ENCODE results near the gene CD209.

DNA sequence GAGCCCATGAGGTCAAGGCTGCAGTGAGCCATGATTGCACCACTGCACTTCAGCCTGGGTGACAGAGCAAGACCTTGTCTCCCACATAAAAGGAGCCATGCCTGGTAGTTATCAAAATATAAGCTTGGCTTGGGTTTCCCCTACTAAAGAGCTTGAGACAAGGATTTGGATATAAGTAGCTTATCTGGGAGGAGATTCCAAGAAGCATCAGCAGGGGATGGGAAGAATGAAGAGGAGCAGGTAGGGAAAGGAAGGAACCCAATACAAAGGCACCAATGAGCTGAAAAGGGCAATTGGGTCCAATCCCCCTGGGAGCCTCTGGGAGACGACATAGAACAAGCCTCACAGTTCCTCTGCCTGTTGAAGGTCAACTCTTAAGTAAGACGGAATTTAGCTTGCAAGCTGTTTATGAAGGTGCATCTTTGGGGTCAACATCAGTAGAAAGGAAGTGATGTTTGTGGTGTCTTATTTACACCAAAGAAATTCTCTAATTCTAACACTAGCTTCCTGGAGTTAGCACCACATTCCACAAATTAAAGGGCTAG, 8.1 kb downstream of the CD209 start:
- TF ChIP-seq ATF3 (IDR thresholded peaks at IDR 0.05) (no peak), ELF1 (IDR thresholded peaks at IDR 0.05; ENCODE audit: borderline replicate concordance, low read depth) (no peak), POLR2AphosphoS5 (IDR thresholded peaks at IDR 0.05; ENCODE audit: low read depth, low read length) (no peak), POLR2A (IDR thresholded peaks at IDR 0.05; ENCODE audit: borderline replicate concordance, extremely low read depth, insufficient read depth, insufficient read length) (no peak), SRF (IDR thresholded peaks at IDR 0.05; ENCODE audit: low read depth) (no peak), TCF7L2 (IDR thresholded peaks at IDR 0.05; ENCODE audit: borderline replicate concordance, extremely low read depth, insufficient read depth, insufficient read length) (no peak), JUND (IDR thresholded peaks at IDR 0.05) (no peak)
- TF ChIP-seq, protein P1, sequence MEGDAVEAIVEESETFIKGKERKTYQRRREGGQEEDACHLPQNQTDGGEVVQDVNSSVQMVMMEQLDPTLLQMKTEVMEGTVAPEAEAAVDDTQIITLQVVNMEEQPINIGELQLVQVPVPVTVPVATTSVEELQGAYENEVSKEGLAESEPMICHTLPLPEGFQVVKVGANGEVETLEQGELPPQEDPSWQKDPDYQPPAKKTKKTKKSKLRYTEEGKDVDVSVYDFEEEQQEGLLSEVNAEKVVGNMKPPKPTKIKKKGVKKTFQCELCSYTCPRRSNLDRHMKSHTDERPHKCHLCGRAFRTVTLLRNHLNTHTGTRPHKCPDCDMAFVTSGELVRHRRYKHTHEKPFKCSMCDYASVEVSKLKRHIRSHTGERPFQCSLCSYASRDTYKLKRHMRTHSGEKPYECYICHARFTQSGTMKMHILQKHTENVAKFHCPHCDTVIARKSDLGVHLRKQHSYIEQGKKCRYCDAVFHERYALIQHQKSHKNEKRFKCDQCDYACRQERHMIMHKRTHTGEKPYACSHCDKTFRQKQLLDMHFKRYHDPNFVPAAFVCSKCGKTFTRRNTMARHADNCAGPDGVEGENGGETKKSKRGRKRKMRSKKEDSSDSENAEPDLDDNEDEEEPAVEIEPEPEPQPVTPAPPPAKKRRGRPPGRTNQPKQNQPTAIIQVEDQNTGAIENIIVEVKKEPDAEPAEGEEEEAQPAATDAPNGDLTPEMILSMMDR (IDR thresholded peaks at IDR 0.05 in 2 of 3, conservative IDR thresholded peaks at IDR 0.05 in 1 of 3; ENCODE audit: borderline replicate concordance in 1 of 3, insufficient read depth in 1 of 3, low read depth in 2 of 3, low read length in 2 of 3), result no peak

All from HCT116 (cell line).